Muscle of back (tissue), 11 donors: ENCODE measurements around the gene CLIP2. TPM values are rescaled to one million over a fixed set of nuclear protein-coding genes. Genes with fewer than 3 reads are reported as not detected.
A peak's percentile ranks its signal among the peaks of the same experiment; 100 is the strongest.

Experiments used
- DNase-seq, 3 donors: peaks; one replicate each; pipeline versions ENCODE4 v3.0.0 to v3.0.0-alpha.2; 2013
- polyA plus RNA-seq, 10 donors: library from polyadenylated mRNA; unstranded; fragments of 120-200 nt; gene quantifications; one replicate each; pipeline ENCODE4 v1.2.1, GENCODE V29; 2013; ENCODE audit not compliant: insufficient read length in 10 of 10

The CLIP2 gene
- polyA plus RNA-seq, 10 donors, result 13.7 to 25.8 (median 18.1) TPM

- DNase-seq, result no peak
Measured at GRCh38 chr7:74267756-74268565, 21.2 kb upstream of the CLIP2 start.

- DNase-seq, result peak in 2 of 3 donors; percentile 78 to 89
Measured at GRCh38 chr7:74269757-74270277, 19.4 kb upstream of the CLIP2 start.

- DNase-seq, result no peak
Measured at GRCh38 chr7:74271742-74272141, 17.5 kb upstream of the CLIP2 start.

GRCh38 chr7:74272305-74273038 lies 16.7 kb upstream of the CLIP2 start:
- DNase-seq, result peak in 2 of 3 donors; percentile 85 to 88

GRCh38 chr7:74275401-74275881 lies 13.8 kb upstream of the CLIP2 start:
- DNase-seq, result no peak

GRCh38 chr7:74277636-74278035 lies 11.6 kb upstream of the CLIP2 start:
- DNase-seq, result no peak

GRCh38 chr7:74280985-74281384 lies 8.2 kb upstream of the CLIP2 start:
- no peak for DNase-seq

- no peak for DNase-seq
Measured at GRCh38 chr7:74282748-74283459, 6.3 kb upstream of the CLIP2 start.

- no peak for DNase-seq
Measured at GRCh38 chr7:74283858-74284447, 5.3 kb upstream of the CLIP2 start.

- no peak for DNase-seq
Measured at GRCh38 chr7:74284781-74285259, 4.4 kb upstream of the CLIP2 start.

GRCh38 chr7:74286131-74286530 lies 3.1 kb upstream of the CLIP2 start:
- DNase-seq, result no peak

GRCh38 chr7:74287303-74288033 lies 1.7 kb upstream of the CLIP2 start:
- DNase-seq, result no peak

- no peak for DNase-seq
Measured at GRCh38 chr7:74288034-74288881, 949 bp upstream of the CLIP2 start.

GRCh38 chr7:74289659-74290552 lies 699 bp downstream of the CLIP2 start:
- DNase-seq, result peak in 2 of 3 donors; percentile 22 to 51

- DNase-seq, result no peak
Measured at GRCh38 chr7:74290553-74290950, 1.3 kb downstream of the CLIP2 start.

GRCh38 chr7:74290981-74291441 lies 1.8 kb downstream of the CLIP2 start:
- DNase-seq, result no peak

- DNase-seq, result no peak
Measured at GRCh38 chr7:74291535-74291934, 2.3 kb downstream of the CLIP2 start.

GRCh38 chr7:74292757-74293576 lies 3.8 kb downstream of the CLIP2 start:
- no peak for DNase-seq
